Ectodermal cell (in vitro differentiated cells): ENCODE results near the gene TRAPPC6A.

Source experiments
- H3K27ac ChIP-seq: 2 replicates; pipeline ENCODE4 v1.7.0; 2013; ENCODE audit warnings: mild to moderate bottlenecking, low read depth, low read length; ENCODE audit not compliant: insufficient read depth, poor library complexity, severe bottlenecking
- H3K27me3 ChIP-seq: 2 replicates; pipeline ENCODE4 v1.7.0; 2013; ENCODE audit warnings: mild to moderate bottlenecking, low read length; ENCODE audit not compliant: insufficient read depth, control insufficient read depth, poor library complexity, severe bottlenecking
- H3K36me3 ChIP-seq: one replicate; pipeline ENCODE4 v1.7.0; 2013; ENCODE audit warnings: low read length; ENCODE audit not compliant: control insufficient read depth, insufficient read depth
- H3K4me1 ChIP-seq: one replicate; pipeline ENCODE4 v1.7.0; 2013; ENCODE audit warnings: low read length; ENCODE audit not compliant: control insufficient read depth, insufficient read depth
- H3K4me3 ChIP-seq: 2 replicates; pipeline ENCODE4 v1.7.0; 2013; ENCODE audit warnings: low read depth, low read length, control low read depth; ENCODE audit not compliant: insufficient read depth
- H3K9me3 ChIP-seq: 2 replicates; pipeline ENCODE4 v1.7.0; 2013; ENCODE audit warnings: mild to moderate bottlenecking, low read length, moderate library complexity; ENCODE audit not compliant: control insufficient read depth
- WGBS, 2 experiments: methylation state at CpG; one replicate each; pipeline ENCODE4 v1.1.7; 2013; ENCODE audit warnings: missing lambda C conversion rate in 2 of 2; 5-methylcytosine and 5-hydroxymethylcytosine counted together

Gene TRAPPC6A

GRCh38 chr19:45128806-45129205 is 49.2 kb downstream of the TRAPPC6A start:
- Histone ChIP-seq H3K36me3 (no peaks in the 10 kb centered on the region), H3K27me3 (no peaks in the 10 kb centered on the region), H3K27ac (no peak overlapping the region), H3K4me1 (peaks cover 8% of the 10 kb centered on the region), H3K9me3 (no peaks in the 10 kb centered on the region), H3K4me3 (no peak overlapping the region)
- 92 to 97% methylated on average over 5 of the region's 5 CpGs for whole genome bisulfite sequencing, 2 experiments

DNA sequence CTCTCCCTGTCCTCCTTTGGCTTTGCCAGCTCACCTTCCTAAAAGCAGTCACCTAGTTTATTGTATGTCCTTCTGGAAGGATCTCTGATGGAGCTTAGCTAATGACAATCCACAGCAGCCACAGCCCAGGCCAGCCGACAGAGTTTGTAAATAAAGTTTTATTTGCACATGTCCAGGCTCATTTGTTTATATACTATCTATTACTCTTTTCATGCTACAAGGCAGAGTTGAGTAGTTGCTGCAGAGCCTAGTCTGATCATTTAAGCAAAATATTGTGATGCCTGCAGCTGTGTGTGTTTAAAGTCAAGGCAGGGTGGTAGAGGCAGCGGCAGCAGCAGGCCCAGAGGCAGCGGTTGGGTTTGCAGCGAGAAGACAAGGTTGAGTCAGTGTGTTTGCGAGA is 49.9 kb downstream of the TRAPPC6A start:
- WGBS, 2 experiments = 84 to 87% methylated on average over 4 to 5 of the region's 5 CpGs
- H3K9me3 ChIP-seq = no peaks in the 10 kb centered on the region
- no peaks in the 10 kb centered on the region for H3K27me3 ChIP-seq
- no peak overlapping the region for H3K27ac ChIP-seq
- H3K4me1 ChIP-seq = peaks cover 8% of the 10 kb centered on the region
- H3K36me3 ChIP-seq = no peaks in the 10 kb centered on the region
- H3K4me3 ChIP-seq = no peak overlapping the region

GRCh38 chr19:45126654-45127053 is 51.4 kb downstream of the TRAPPC6A start:
- Histone ChIP-seq H3K36me3 (no peaks in the 10 kb centered on the region), H3K9me3 (no peaks in the 10 kb centered on the region), H3K4me3 (no peak overlapping the region), H3K27ac (no peak overlapping the region), H3K27me3 (no peaks in the 10 kb centered on the region), H3K4me1 (peaks cover 8% of the 10 kb centered on the region)
- 88 to 89% methylated on average over 7 of the region's 7 CpGs for WGBS, 2 experiments

- Histone ChIP-seq H3K4me1 (peaks cover 7% of the 10 kb centered on the region), H3K36me3 (no peaks in the 10 kb centered on the region), H3K9me3 (no peaks in the 10 kb centered on the region), H3K27me3 (no peaks in the 10 kb centered on the region), H3K4me3 (no peak overlapping the region), H3K27ac (no peak overlapping the region)
- 64 to 65% methylated on average over 12 of the region's 12 CpGs for WGBS, 2 experiments
Measured at GRCh38 chr19:45125975-45126493, 52.0 kb downstream of the TRAPPC6A start.

DNA sequence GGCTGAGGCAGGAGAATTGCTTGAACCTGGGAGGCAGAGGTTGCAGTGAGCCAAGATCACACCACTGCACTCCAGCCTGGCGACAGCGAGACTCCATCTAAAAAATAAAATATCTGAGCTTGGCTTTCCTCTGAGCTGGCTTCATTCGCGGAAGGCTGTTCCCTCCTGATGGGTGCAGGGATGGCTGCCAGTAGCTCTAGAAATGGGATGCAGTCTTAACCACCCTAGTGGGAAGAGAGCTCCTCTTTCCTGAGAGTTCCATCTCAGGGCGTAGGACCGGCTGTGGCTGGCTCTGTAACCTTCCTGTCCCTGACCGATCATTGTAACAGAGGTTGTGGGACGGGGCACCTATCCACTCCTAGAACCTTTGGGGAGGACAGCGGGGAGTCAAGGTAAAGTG is 52.7 kb downstream of the TRAPPC6A start:
- no peak overlapping the region for H3K27ac ChIP-seq
- H3K9me3 ChIP-seq = no peaks in the 10 kb centered on the region
- WGBS, 2 experiments = 89 to 92% methylated on average over 9 of the region's 9 CpGs
- H3K4me3 ChIP-seq = no peak overlapping the region
- H3K27me3 ChIP-seq = no peaks in the 10 kb centered on the region
- H3K36me3 ChIP-seq = no peaks in the 10 kb centered on the region
- H3K4me1 ChIP-seq = no peaks in the 10 kb centered on the region

DNA sequence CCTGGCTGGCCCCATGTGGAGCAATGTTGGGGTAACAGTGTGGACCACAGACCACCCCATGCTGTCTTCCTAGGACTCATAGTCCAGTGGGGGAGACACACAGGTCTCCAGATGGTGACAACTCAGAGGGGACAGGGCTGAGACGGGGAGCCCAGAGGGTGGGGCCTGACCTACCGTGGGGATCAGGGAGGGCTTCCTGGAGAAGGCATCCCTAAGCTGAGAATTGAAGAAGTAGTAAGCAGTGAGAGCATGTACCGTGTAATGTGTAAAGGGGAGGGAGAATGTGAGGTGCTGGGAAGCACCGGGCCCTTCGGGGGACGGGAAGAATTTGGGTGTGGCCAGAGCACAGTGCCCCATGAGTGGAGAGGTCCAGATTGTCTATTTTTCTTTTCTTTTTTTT is 54.0 kb downstream of the TRAPPC6A start:
- H3K27ac ChIP-seq = no peak overlapping the region
- no peak overlapping the region for H3K4me3 ChIP-seq
- H3K36me3 ChIP-seq = no peaks in the 10 kb centered on the region
- H3K4me1 ChIP-seq = no peaks in the 10 kb centered on the region
- H3K27me3 ChIP-seq = no peaks in the 10 kb centered on the region
- 92 to 93% methylated on average over 6 of the region's 6 CpGs for WGBS, 2 experiments
- no peaks in the 10 kb centered on the region for H3K9me3 ChIP-seq

GRCh38 chr19:45123440-45123850 is 54.6 kb downstream of the TRAPPC6A start:
- Histone ChIP-seq H3K36me3 (no peaks in the 10 kb centered on the region), H3K4me3 (no peak overlapping the region), H3K27me3 (no peaks in the 10 kb centered on the region), H3K4me1 (no peaks in the 10 kb centered on the region), H3K27ac (no peak overlapping the region), H3K9me3 (no peaks in the 10 kb centered on the region)
- WGBS, 2 experiments = 93 to 95% methylated on average over 9 of the region's 9 CpGs

- no peaks in the 10 kb centered on the region for H3K27me3 ChIP-seq
- H3K27ac ChIP-seq = no peak overlapping the region
- H3K4me1 ChIP-seq = peaks cover 4% of the 10 kb centered on the region
- WGBS, 2 experiments = 89 to 93% methylated on average over 6 of the region's 6 CpGs
- H3K9me3 ChIP-seq = no peaks in the 10 kb centered on the region
- no peak overlapping the region for H3K4me3 ChIP-seq
- H3K36me3 ChIP-seq = no peaks in the 10 kb centered on the region
Measured at GRCh38 chr19:45122832-45123231, 55.2 kb downstream of the TRAPPC6A start.

DNA sequence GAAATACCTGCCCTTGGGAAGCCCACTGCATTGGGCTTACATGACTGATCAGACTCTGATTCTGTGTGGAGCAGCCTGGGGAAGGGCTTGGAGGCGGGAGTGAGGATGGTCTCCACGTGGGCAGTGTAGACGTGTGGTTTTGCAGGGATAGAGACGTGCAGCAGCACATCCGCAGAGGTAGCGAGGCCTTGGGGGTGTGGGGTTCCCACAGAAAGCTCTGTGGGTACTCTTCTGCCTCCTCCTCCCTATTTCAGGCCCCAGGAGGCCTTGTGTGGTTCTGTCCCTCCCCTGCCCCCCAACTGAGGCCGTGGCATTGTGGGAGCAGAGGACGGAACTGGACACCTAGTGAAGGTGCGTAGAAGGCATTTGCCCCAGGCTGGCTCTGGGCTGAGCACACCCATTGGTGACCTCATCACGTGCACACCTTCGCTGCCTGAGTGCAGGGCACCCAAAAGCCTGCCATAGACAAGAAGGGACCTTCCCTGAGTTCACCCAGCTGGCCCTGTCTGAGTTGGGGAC is 56.2 kb downstream of the TRAPPC6A start:
- 91 to 92% methylated on average over 11 of the region's 11 CpGs for WGBS, 2 experiments
- H3K27me3 ChIP-seq = no peaks in the 10 kb centered on the region
- no peaks in the 10 kb centered on the region for H3K9me3 ChIP-seq
- no peaks in the 10 kb centered on the region for H3K36me3 ChIP-seq
- no peak overlapping the region for H3K4me3 ChIP-seq
- peaks cover 14% of the 10 kb centered on the region for H3K4me1 ChIP-seq
- H3K27ac ChIP-seq = no peak overlapping the region

- 94 to 95% methylated on average over 6 of the region's 6 CpGs for WGBS, 2 experiments
- Histone ChIP-seq H3K27me3 (no peaks in the 10 kb centered on the region), H3K36me3 (no peaks in the 10 kb centered on the region), H3K4me3 (no peak overlapping the region), H3K9me3 (no peaks in the 10 kb centered on the region), H3K4me1 (peaks cover 21% of the 10 kb centered on the region), H3K27ac (no peak overlapping the region)
Measured at GRCh38 chr19:45119582-45119981, 58.5 kb downstream of the TRAPPC6A start.
